Right lung (tissue), 5 donors: Measurements from ENCODE around the gene NAGLU. TPM values are rescaled to one million over a fixed set of nuclear protein-coding genes. Genes with fewer than 3 reads are reported as not detected.

Source experiments
- DNase-seq, 2 donors: peaks; one replicate each; pipeline ENCODE4 v3.0.0-alpha.2; 2013
- polyA plus RNA-seq, 5 donors: library from polyadenylated mRNA; unstranded; fragments of 120-200 nt; gene quantifications; one replicate each; pipeline versions ENCODE4 v1.2.1 to v1.2.3, GENCODE V29; 2013; ENCODE audit warnings: inconsistent platforms in 1 of 5, low replicate concordance in 1 of 5; ENCODE audit not compliant: insufficient read length in 5 of 5, insufficient read depth in 1 of 5

NAGLU gene
- polyA plus RNA-seq, 5 donors = 9.8 to 19.2 (median 14.4) TPM

DNA sequence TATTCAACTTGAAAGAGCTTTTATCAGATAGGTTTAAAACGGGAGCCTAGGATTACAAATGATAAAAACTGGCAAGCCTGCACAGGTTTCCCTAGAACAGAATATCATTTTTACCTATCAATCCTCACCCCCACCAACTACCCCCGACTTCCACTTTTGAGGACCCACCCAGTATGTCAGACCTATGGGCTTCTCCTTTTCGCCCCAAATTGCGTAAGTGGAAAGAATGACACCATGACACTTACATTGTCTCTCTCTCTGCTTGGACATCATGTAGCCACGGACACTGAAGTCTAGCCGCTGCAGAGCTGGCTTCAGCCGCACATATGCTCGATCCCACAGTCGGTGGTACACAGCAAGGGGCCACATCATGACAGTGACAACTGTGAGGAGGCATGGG, 48.8 kb downstream of the NAGLU start:
- DNase-seq = no peak

DNA sequence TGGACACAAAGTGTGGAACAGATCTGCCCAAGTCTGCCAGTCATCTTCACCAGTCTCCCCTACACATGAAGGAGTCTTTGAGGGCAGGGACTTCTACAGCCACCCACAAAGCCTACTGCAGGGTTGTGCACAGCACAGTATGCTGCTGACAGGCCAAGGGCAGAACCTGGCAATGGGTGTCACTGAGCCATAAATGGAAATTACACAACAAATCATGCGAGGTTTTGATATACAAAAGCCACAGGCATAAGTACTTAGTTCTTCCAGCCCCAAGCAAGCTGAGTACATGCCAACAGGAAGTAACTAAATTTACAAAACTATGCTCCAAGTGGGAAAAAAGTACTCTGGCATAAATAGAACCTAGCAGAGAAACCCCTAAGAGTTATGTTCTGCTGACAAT, 49.3 kb downstream of the NAGLU start:
- DNase-seq = no peak

DNA sequence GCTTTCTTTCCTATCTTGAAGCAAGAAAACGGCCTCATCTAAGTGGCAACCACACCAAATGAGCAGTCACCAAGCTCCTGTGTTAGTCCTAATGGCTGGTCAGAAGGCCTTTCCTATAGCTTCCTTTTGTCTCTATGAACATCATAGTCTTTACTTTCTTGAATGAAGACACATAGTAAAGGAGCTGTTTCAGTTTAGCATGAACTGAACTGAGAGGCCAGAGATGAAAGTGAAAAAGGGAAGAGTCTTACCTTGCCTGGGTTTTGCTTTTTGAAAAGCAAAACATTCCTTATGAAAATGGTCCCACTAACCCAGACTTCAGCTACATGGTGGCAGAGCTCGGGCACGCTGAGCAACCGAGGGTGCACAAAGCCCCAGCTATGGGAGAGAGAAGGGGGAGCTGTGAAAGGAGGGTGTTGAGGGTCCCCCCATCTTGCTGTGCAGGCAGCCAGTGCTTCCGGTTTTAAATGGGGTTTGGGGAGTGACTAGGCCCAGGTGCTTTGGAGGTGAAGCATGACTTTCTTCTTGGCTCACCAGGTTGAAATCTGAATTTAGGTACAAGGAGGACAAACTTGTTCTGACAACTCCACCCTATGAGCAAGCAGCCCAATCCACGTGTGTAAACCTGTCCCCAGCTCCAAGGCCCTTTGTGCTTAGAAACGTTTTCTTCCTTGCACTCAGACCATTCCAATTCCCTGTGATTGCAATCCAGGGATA, 50.6 kb downstream of the NAGLU start:
- no peak for DNase-seq

DNA sequence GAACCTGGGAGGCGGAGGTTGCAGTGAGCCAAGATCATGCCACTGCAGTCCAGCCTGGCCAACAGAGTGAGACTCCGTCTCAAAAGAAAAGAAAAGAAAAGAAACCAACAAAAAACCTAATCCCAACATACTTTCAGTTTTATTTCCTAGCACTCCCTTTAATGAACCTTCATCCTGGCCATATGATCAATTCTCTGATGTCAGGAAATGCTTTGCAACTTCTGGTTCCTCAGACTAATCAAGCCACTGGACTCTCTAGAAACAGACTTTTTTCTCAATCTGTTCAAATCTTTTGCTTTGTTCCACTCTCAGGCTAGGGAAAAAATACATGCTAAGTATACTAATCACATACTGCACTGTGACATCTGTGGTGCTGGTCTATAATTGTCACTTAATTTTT, 54.8 kb downstream of the NAGLU start:
- no peak for DNase-seq

DNA sequence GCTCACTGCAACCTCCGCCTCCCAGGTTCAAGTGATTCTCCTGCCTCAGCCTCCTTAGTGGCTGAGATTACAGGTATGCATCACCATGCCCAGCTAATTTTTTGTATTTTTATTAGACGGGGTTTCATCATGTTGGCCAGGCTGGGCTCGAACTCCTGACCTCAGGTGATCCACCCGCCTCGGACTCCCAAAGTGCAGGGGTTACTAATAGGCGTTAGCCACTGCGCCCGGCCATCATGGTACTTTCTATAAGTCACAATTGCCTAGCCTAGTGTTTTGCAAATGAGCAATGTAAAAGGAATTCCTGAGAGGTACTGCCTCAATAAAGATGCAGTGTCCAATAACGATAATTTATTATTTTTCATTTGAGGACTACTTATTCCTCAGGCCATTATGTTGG, 55.4 kb downstream of the NAGLU start:
- DNase-seq = no peak

Other genes with a start within 250 kb of the NAGLU start
- gene STAT5A, start 247.7 kb upstream of the NAGLU start, polyA plus RNA-seq = 10 to 100 TPM in 3 of 5 donors, 1 to 10 TPM in 2; 6.9 to 13.7 (median 10.4) TPM
- gene STAT3, start 147.8 kb upstream of the NAGLU start, polyA plus RNA-seq = 10 to 100 TPM; 66.7 to 81.4 (median 74.4) TPM
- 100 to 1,000 TPM; 156 to 234 (median 168) TPM for gene CAVIN1, start 113.0 kb upstream of the NAGLU start, polyA plus RNA-seq
- gene ATP6V0A1, start 77.4 kb upstream of the NAGLU start, polyA plus RNA-seq = 10 to 100 TPM; 45.7 to 59.4 (median 47.6) TPM
- 1 to 10 TPM; 3.2 to 5.8 (median 4.5) TPM for gene HSD17B1, start 16.7 kb downstream of the NAGLU start, polyA plus RNA-seq
- gene COASY, start 25.9 kb downstream of the NAGLU start, polyA plus RNA-seq = 10 to 100 TPM; 33.5 to 46.9 (median 41.0) TPM
- 10 to 100 TPM; 37.5 to 45.9 (median 39.9) TPM for gene MLX, start 30.9 kb downstream of the NAGLU start, polyA plus RNA-seq
- gene PSMC3IP, start 41.5 kb downstream of the NAGLU start, polyA plus RNA-seq = 10 to 100 TPM; 17.1 to 24.1 (median 18.2) TPM
- gene RETREG3, start 73.1 kb downstream of the NAGLU start, polyA plus RNA-seq = 10 to 100 TPM; 46.1 to 65.3 (median 56.0) TPM
- 10 to 100 TPM; 32.2 to 46.9 (median 34.9) TPM for gene TUBG1, start 73.4 kb downstream of the NAGLU start, polyA plus RNA-seq
- gene TUBG2, start 123.0 kb downstream of the NAGLU start, polyA plus RNA-seq = 10 to 100 TPM; 25.6 to 44.0 (median 30.0) TPM
- 10 to 100 TPM; 23.9 to 58.4 (median 34.9) TPM for gene PLEKHH3, start 140.8 kb downstream of the NAGLU start, polyA plus RNA-seq
- gene CCR10, start 145.6 kb downstream of the NAGLU start, polyA plus RNA-seq = 1 to 10 TPM in 2 of 5 donors, under 1 TPM in 3; 0.87 to 1.8 (median 0.97) TPM
- 10 to 100 TPM in 2 of 5 donors, 1 to 10 TPM in 3; 7.0 to 13.8 (median 9.5) TPM for gene CNTNAP1, start 146.3 kb downstream of the NAGLU start, polyA plus RNA-seq
- gene EZH1, start 208.8 kb downstream of the NAGLU start, polyA plus RNA-seq = 10 to 100 TPM; 27.1 to 51.7 (median 37.1) TPM
- gene RAMP2, start 225.0 kb downstream of the NAGLU start, polyA plus RNA-seq = 100 to 1,000 TPM; 155 to 221 (median 188) TPM
- 10 to 100 TPM; 66.5 to 77.3 (median 74.6) TPM for gene VPS25, start 237.2 kb downstream of the NAGLU start, polyA plus RNA-seq
- gene WNK4, start 244.4 kb downstream of the NAGLU start, polyA plus RNA-seq = 1 to 10 TPM in 4 of 5 donors, under 1 TPM in 1; 0.82 to 2.1 (median 1.6) TPM